ENCODE results near the gene FAM217A.
"Not testable (repeated sequence)": the region's sequence is repeated elsewhere in the genome, so short reads cannot be mapped to it uniquely, and the experiment has no call there.

Gene FAM217A

GRCh38 chr6:4078691-4079471, at the start of gene FAM217A:
Gene FAM217A, minus strand, starts transcription at chr6:4079137. Its CDS starts 1,723 bp downstream, at chr6:4077414.
- DNase-seq: no peak

GRCh38 chr6:4128072-4128471, 49.1 kb upstream of the FAM217A start:
- no peak for DNase-seq

- no peak for DNase-seq
These were observed 47.3 kb upstream of the FAM217A start for GRCh38 chr6:4125933-4126864.

- no peak for DNase-seq
These were observed 46.6 kb upstream of the FAM217A start for GRCh38 chr6:4125500-4125899.

GRCh38 chr6:4124351-4124750, 45.4 kb upstream of the FAM217A start:
- no peak for DNase-seq

- no peak for DNase-seq
These were observed 36.8 kb upstream of the FAM217A start for GRCh38 chr6:4115741-4116140.

- DNase-seq: no peak
These were observed 35.2 kb upstream of the FAM217A start for GRCh38 chr6:4114123-4114522.

GRCh38 chr6:4113649-4114048, 34.7 kb upstream of the FAM217A start:
- DNase-seq: no peak

GRCh38 chr6:4112366-4112765, 33.4 kb upstream of the FAM217A start:
- DNase-seq: no peak

GRCh38 chr6:4109363-4109815, 30.5 kb upstream of the FAM217A start:
- not testable (repeated sequence) for DNase-seq

GRCh38 chr6:4108561-4109093, 29.7 kb upstream of the FAM217A start:
- no peak for DNase-seq

- no peak for DNase-seq
These were observed 28.9 kb upstream of the FAM217A start for GRCh38 chr6:4107873-4108272.

- DNase-seq: no peak
These were observed 27.1 kb upstream of the FAM217A start for GRCh38 chr6:4105980-4106536.

GRCh38 chr6:4103929-4104328, 25.0 kb upstream of the FAM217A start:
- no peak for DNase-seq

GRCh38 chr6:4102687-4103244, 23.8 kb upstream of the FAM217A start:
- DNase-seq: no peak

GRCh38 chr6:4101298-4101697, 22.4 kb upstream of the FAM217A start:
- DNase-seq: no peak

- DNase-seq: no peak
These were observed 21.7 kb upstream of the FAM217A start for GRCh38 chr6:4100655-4101054.

- DNase-seq: no peak
These were observed 14.4 kb upstream of the FAM217A start for GRCh38 chr6:4093288-4093687.

GRCh38 chr6:4091941-4092340, 13.0 kb upstream of the FAM217A start:
- no peak for DNase-seq

- not testable (repeated sequence) for DNase-seq
These were observed 11.1 kb upstream of the FAM217A start for GRCh38 chr6:4090043-4090442.

- DNase-seq: no peak
These were observed 9.8 kb upstream of the FAM217A start for GRCh38 chr6:4088704-4089103.

- DNase-seq: no peak
These were observed 6.4 kb upstream of the FAM217A start for GRCh38 chr6:4085332-4085700.

All from activated CD8-positive, alpha-beta memory T cell treated with anti-CD3 and anti-CD28 coated beads, Interleukin-2, amount 50 U/mL, for 4 hours (primary cell).